H9 (cell line): ENCODE measurements around the gene MTHFD1L. TPM values are rescaled to one million over a fixed set of nuclear protein-coding genes. Genes with fewer than 3 reads are reported as not detected.

Experiments used
- DNase-seq: peaks from one replicate; pipeline ENCODE4 v3.0.0-alpha.2; 2017
- H2AFZ ChIP-seq: one replicate; pipeline ENCODE4 v1.6.1; 2013; ENCODE audit warnings: mild to moderate bottlenecking, low read length, control low read depth, moderate library complexity
- H2AK5ac ChIP-seq: 2 replicates; pipeline ENCODE4 v1.6.1; 2013; ENCODE audit warnings: low read length, control low read depth, mixed read lengths; ENCODE audit not compliant: insufficient read length
- H2BK120ac ChIP-seq: one replicate; pipeline ENCODE4 v1.6.1; 2013; ENCODE audit warnings: low read depth, mild to moderate bottlenecking, low read length, control low read depth, inconsistent platforms; ENCODE audit not compliant: poor library complexity, severe bottlenecking
- H2BK12ac ChIP-seq: 2 replicates; pipeline ENCODE4 v1.6.1; 2013; ENCODE audit warnings: low read length, control low read depth, mixed read lengths, low read depth; ENCODE audit not compliant: insufficient read length
- H2BK15ac ChIP-seq: 2 replicates; pipeline ENCODE4 v1.6.1; 2013; ENCODE audit warnings: low read depth, low read length, control low read depth
- H2BK20ac ChIP-seq: one replicate; pipeline ENCODE4 v1.6.1; 2013; ENCODE audit warnings: low read depth, mild to moderate bottlenecking, low read length, control low read depth, inconsistent platforms; ENCODE audit not compliant: poor library complexity, severe bottlenecking
- H2BK5ac ChIP-seq: 2 replicates; pipeline ENCODE4 v1.6.1; 2013; ENCODE audit warnings: low read length, control low read depth, mixed read lengths; ENCODE audit not compliant: insufficient read length
- H3K14ac ChIP-seq: 2 replicates; pipeline ENCODE4 v1.6.1; 2013; ENCODE audit warnings: low read length, control low read depth; ENCODE audit not compliant: insufficient read depth
- H3K18ac ChIP-seq: 2 replicates; pipeline ENCODE4 v1.6.1; 2013; ENCODE audit warnings: low read depth, mild to moderate bottlenecking, mixed read lengths, low read length, control low read depth; ENCODE audit not compliant: insufficient read length
- H3K23ac ChIP-seq: 2 replicates; pipeline ENCODE4 v1.6.1; 2013; ENCODE audit warnings: low read length, control low read depth, mixed read lengths, low read depth; ENCODE audit not compliant: insufficient read length
- H3K23me2 ChIP-seq: 2 replicates; pipeline ENCODE4 v1.6.1; 2013; ENCODE audit warnings: low read depth, mild to moderate bottlenecking, mixed read lengths, low read length, control low read depth; ENCODE audit not compliant: insufficient read length, poor library complexity, severe bottlenecking
- H3K27ac ChIP-seq: 2 replicates; pipeline ENCODE4 v1.5.1; 2013; ENCODE audit warnings: low read length, control low read depth, mixed read lengths, low read depth; ENCODE audit not compliant: insufficient read length
- H3K27me3 ChIP-seq: 2 replicates; pipeline ENCODE4 v1.6.1; 2013; ENCODE audit warnings: low read length, control low read depth, inconsistent platforms; ENCODE audit not compliant: insufficient read depth
- H3K4ac ChIP-seq: 2 replicates; pipeline ENCODE4 v1.6.1; 2013; ENCODE audit warnings: low read depth, mild to moderate bottlenecking, control low read depth, inconsistent platforms, low read length, moderate library complexity
- H3K4me1 ChIP-seq: 2 replicates; pipeline ENCODE4 v1.6.1; 2013; ENCODE audit warnings: low read length, control low read depth, inconsistent platforms; ENCODE audit not compliant: insufficient read depth
- H3K4me2 ChIP-seq: 2 replicates; pipeline ENCODE4 v1.6.1; 2013; ENCODE audit warnings: low read length, control low read depth, mixed read lengths; ENCODE audit not compliant: insufficient read length, insufficient read depth
- H3K56ac ChIP-seq: 2 replicates; pipeline ENCODE4 v1.6.1; 2013; ENCODE audit warnings: low read depth, mild to moderate bottlenecking, mixed read lengths, low read length, control low read depth; ENCODE audit not compliant: insufficient read length
- H3K79me1 ChIP-seq: 2 replicates; pipeline ENCODE4 v1.6.1; 2013; ENCODE audit warnings: low read depth, mild to moderate bottlenecking, moderate library complexity, low read length, control low read depth, inconsistent platforms; ENCODE audit not compliant: insufficient read depth, poor library complexity, severe bottlenecking
- H3K79me2 ChIP-seq: 2 replicates; pipeline ENCODE4 v1.6.1; 2013; ENCODE audit warnings: low read length, control low read depth, inconsistent platforms; ENCODE audit not compliant: insufficient read depth
- H3K9ac ChIP-seq: 2 replicates; pipeline ENCODE4 v1.6.1; 2013; ENCODE audit warnings: low read length, control low read depth, mixed read lengths; ENCODE audit not compliant: insufficient read length; ENCODE audit errors: extremely low read depth
- H3K9me3 ChIP-seq: one replicate; pipeline ENCODE4 v1.6.1; 2013; ENCODE audit warnings: low read depth, low read length, inconsistent platforms; ENCODE audit not compliant: control insufficient read depth
- H3T11ph ChIP-seq: one replicate; pipeline ENCODE4 v1.6.1; 2013; ENCODE audit warnings: mild to moderate bottlenecking, low read length, control low read depth, inconsistent platforms
- H4K20me1 ChIP-seq: one replicate; pipeline ENCODE4 v1.6.1; 2013; ENCODE audit not compliant: control insufficient read depth, insufficient read length, insufficient read depth
- H4K5ac ChIP-seq: 2 replicates; pipeline ENCODE4 v1.6.1; 2013; ENCODE audit warnings: low read depth, mild to moderate bottlenecking, mixed read lengths, low read length, control low read depth; ENCODE audit not compliant: insufficient read length
- H4K8ac ChIP-seq: replicated peaks from 2 replicates; pipeline ENCODE4 v1.6.1; 2013; ENCODE audit warnings: low read length, control low read depth, mixed read lengths, low read depth; ENCODE audit not compliant: insufficient read length
- H4K91ac ChIP-seq: 2 replicates; pipeline ENCODE4 v1.6.1; 2013; ENCODE audit warnings: low read depth, mild to moderate bottlenecking, moderate library complexity, mixed read lengths, low read length, control low read depth; ENCODE audit not compliant: insufficient read length
- H3K27ac Mint-ChIP-seq, 3 experiments: 2 replicates in 2 of 3; 3 replicates in 1 of 3; pipeline ENCODE4 v1.8.0; 2020 to 2021; ENCODE audit warnings: mixed read lengths in 3 of 3, mild to moderate bottlenecking in 1 of 3, moderate library complexity in 1 of 3
- H3K27me3 Mint-ChIP-seq: 2 replicates; pipeline ENCODE4 v1.8.0; 2021; ENCODE audit warnings: low read depth, mild to moderate bottlenecking, moderate library complexity, mixed read lengths
- H3K36me3 Mint-ChIP-seq, 3 experiments: 2 replicates in 2 of 3; 3 replicates in 1 of 3; pipeline ENCODE4 v1.8.0; 2020 to 2021; ENCODE audit warnings: low read depth in 3 of 3, mixed read lengths in 3 of 3; ENCODE audit not compliant: insufficient read depth in 1 of 3
- H3K4me1 Mint-ChIP-seq, 2 experiments: 2 replicates each; pipeline ENCODE4 v1.8.0; 2020; ENCODE audit warnings: mixed read lengths in 2 of 2
- H3K4me3 Mint-ChIP-seq, 2 experiments: 2 replicates in 1 of 2; 3 replicates in 1 of 2; pipeline ENCODE4 v1.8.0; 2020 to 2021; ENCODE audit warnings: mild to moderate bottlenecking in 2 of 2, mixed read lengths in 2 of 2, moderate library complexity in 1 of 2
- H3K9me3 Mint-ChIP-seq, 2 experiments: 2 replicates in 1 of 2; 3 replicates in 1 of 2; pipeline ENCODE4 v1.8.0; 2020; ENCODE audit warnings: mild to moderate bottlenecking in 2 of 2, mixed read lengths in 2 of 2, moderate library complexity in 1 of 2
- CTCF ChIP-seq: fragments of 200-600 bp; sonication (generic); conservative IDR thresholded peaks from 3 replicates; pipeline ENCODE4 v1.8.0; 2021; ENCODE audit warnings: antibody characterized with exemption, mild to moderate bottlenecking
- WGBS: extraction: QIAGEN DNeasy Blood & Tissue Kit; methylation state at CpG from one replicate; pipeline ENCODE4 v1.1.7; 2013; ENCODE audit warnings: missing lambda C conversion rate, low lambda C conversion rate, mixed read lengths; ENCODE audit not compliant: insufficient read length; ENCODE audit errors: extremely low coverage; 5-methylcytosine and 5-hydroxymethylcytosine counted together
- total RNA-seq: library from RNA; stranded (reverse); gene quantifications from 2 replicates; pipeline ENCODE4 v1.2.1, GENCODE V29; 2021

Gene MTHFD1L
- total RNA-seq, 1 experiment from 2014 or later: 90.2 TPM

- DNase-seq: no peak
- Mint-ChIP-seq H3K27me3 (no peaks in the 10 kb centered on the region), H3K36me3 (peaks cover 5 to 17% (median 16%) of the 10 kb centered on the region in 3 experiments), H3K27ac (no peak overlapping the region), H3K9me3 (no peaks in the 10 kb centered on the region), H3K4me1 (peaks cover 12 to 13% of the 10 kb centered on the region in 2 experiments), H3K4me3 (no peak overlapping the region)
- no peak overlapping the region for H3K9ac ChIP-seq
- peaks cover 3% of the 10 kb centered on the region for H3K79me1 ChIP-seq
- no peak overlapping the region for H3K4me2 ChIP-seq
- H3K23ac ChIP-seq: no peak overlapping the region
- H3K23me2 ChIP-seq: peaks cover 3% of the 10 kb centered on the region
- no peak overlapping the region for H4K91ac ChIP-seq
- H3K27me3 ChIP-seq: no peaks in the 10 kb centered on the region
- no peak overlapping the region for H3K18ac ChIP-seq
- H4K5ac ChIP-seq: no peak overlapping the region
- no peaks in the 10 kb centered on the region for H3K9me3 ChIP-seq
- H3K56ac ChIP-seq: no peak overlapping the region
- no peak overlapping the region for H2BK5ac ChIP-seq
- no peak overlapping the region for H4K8ac ChIP-seq
- H2AFZ ChIP-seq: no peak overlapping the region
- H2BK12ac ChIP-seq: no peak overlapping the region
- no peak overlapping the region for H3K4ac ChIP-seq
- H2BK120ac ChIP-seq: no peak overlapping the region
- no peak overlapping the region for H2AK5ac ChIP-seq
- TF ChIP-seq CTCF: no peak
- no peaks in the 10 kb centered on the region for H4K20me1 ChIP-seq
- H3K14ac ChIP-seq: no peak overlapping the region
- no peak overlapping the region for H3K27ac ChIP-seq
- H3K4me1 ChIP-seq: no peaks in the 10 kb centered on the region
- H3K79me2 ChIP-seq: peaks cover 27% of the 10 kb centered on the region; the same call in 1 of the 2 replicates
- H2BK15ac ChIP-seq: no peak overlapping the region
- no peak overlapping the region for H3T11ph ChIP-seq
- WGBS: no CpG with 5 or more reads among the region's 5 CpGs
- H2BK20ac ChIP-seq: no peak overlapping the region
Observed at GRCh38 chr6:150868759-150869158, 3.3 kb downstream of the MTHFD1L start.
